ENCODE data around the gene PLCL1.

Gene PLCL1

GRCh38 chr2:198077477-198077876 lies 273.1 kb downstream of the PLCL1 start:
- DNase-seq: no peak

GRCh38 chr2:198080879-198081765 lies 276.7 kb downstream of the PLCL1 start:
- DNase-seq: no peak

GRCh38 chr2:198084156-198084555 lies 279.8 kb downstream of the PLCL1 start:
- no peak for DNase-seq

GRCh38 chr2:198096002-198096401 lies 291.6 kb downstream of the PLCL1 start:
- DNase-seq: no peak

- DNase-seq: no peak
These were observed 292.6 kb downstream of the PLCL1 start for GRCh38 chr2:198096965-198097364.

GRCh38 chr2:198097630-198098029 lies 293.2 kb downstream of the PLCL1 start:
- DNase-seq: no peak

GRCh38 chr2:198098386-198098785 lies 294.0 kb downstream of the PLCL1 start:
- no peak for DNase-seq

- DNase-seq: no peak
These were observed 294.5 kb downstream of the PLCL1 start for GRCh38 chr2:198098918-198099317.

- no peak for DNase-seq
These were observed 296.0 kb downstream of the PLCL1 start for GRCh38 chr2:198100346-198100745.

- no peak for DNase-seq
These were observed 297.3 kb downstream of the PLCL1 start for GRCh38 chr2:198101688-198102087.

GRCh38 chr2:198102120-198102519 lies 297.7 kb downstream of the PLCL1 start:
- no peak for DNase-seq

GRCh38 chr2:198102856-198103255 lies 298.5 kb downstream of the PLCL1 start:
- no peak for DNase-seq

GRCh38 chr2:198106621-198107385 lies 302.4 kb downstream of the PLCL1 start:
- DNase-seq: no peak

GRCh38 chr2:198113316-198113715 lies 308.9 kb downstream of the PLCL1 start:
- no peak for DNase-seq

GRCh38 chr2:198114064-198114463 lies 309.7 kb downstream of the PLCL1 start:
- no peak for DNase-seq

GRCh38 chr2:198115201-198115600 lies 310.8 kb downstream of the PLCL1 start:
- no peak for DNase-seq

GRCh38 chr2:198116756-198117155 lies 312.4 kb downstream of the PLCL1 start:
- no peak for DNase-seq

- no peak for DNase-seq
These were observed 313.1 kb downstream of the PLCL1 start for GRCh38 chr2:198117406-198118041.

- DNase-seq: no peak
These were observed 323.2 kb downstream of the PLCL1 start for GRCh38 chr2:198127627-198128026.

- no peak for DNase-seq
These were observed 325.2 kb downstream of the PLCL1 start for GRCh38 chr2:198129609-198130008.

- no peak for DNase-seq
These were observed 330.0 kb downstream of the PLCL1 start for GRCh38 chr2:198134293-198134955.

- DNase-seq: no peak
These were observed 331.1 kb downstream of the PLCL1 start for GRCh38 chr2:198135481-198135934.

- DNase-seq: no peak
These were observed 331.7 kb downstream of the PLCL1 start for GRCh38 chr2:198136142-198136541.

Data from NCI-H446 treated with DMSO at 0.1 percent for 48 hours (cell line).